ENCODE data around the gene TRIM66. TPM values are rescaled to one million over a fixed set of nuclear protein-coding genes. Genes with fewer than 3 reads are reported as not detected.

Gene TRIM66
- total and polyA plus RNA-seq, 2 of the 8 experiments (the other 6 are each of a cell fraction or from before 2014, with no cell fraction given) = 3.1 to 3.5 TPM

GRCh38 chr11:8658321-8659057 lies 24.0 kb downstream of the TRIM66 start:
- no peak overlapping the region for H3K9ac ChIP-seq (replicated peaks in 1 of 4; ENCODE audit: extremely low read depth in 1 of 4, low read depth in 3 of 4, low read length in 3 of 4)
- no peak overlapping the region for H3K18ac ChIP-seq (ENCODE audit: extremely low read depth, low read length)
- DNase-seq (ENCODE audit: low read depth in 1 of 2, low spot score in 2 of 2) (no peak), FAIRE-seq (no peak)
- no peaks in the 10 kb centered on the region for H4K20me1 ChIP-seq (replicated peaks in 1 of 2; ENCODE audit: control insufficient read depth in 1 of 2, insufficient read depth in 2 of 2, low read length in 2 of 2)
- peak overlapping the region; percentile 71; the same call in 1 of the 2 replicates for H2BK12ac ChIP-seq (ENCODE audit: low read depth, low read length)
- H2BK5ac ChIP-seq (ENCODE audit: low read depth, low read length) = no peak overlapping the region; the same call in 1 of the 2 replicates
- H4K8ac ChIP-seq (ENCODE audit: extremely low read depth, insufficient read depth, low read length) = no peak overlapping the region
- no peak overlapping the region for H3K27ac ChIP-seq (ENCODE audit: low read depth, low read length)
- H2AFZ ChIP-seq (ENCODE audit: low read length) = no peak overlapping the region
- no peaks in the 10 kb centered on the region for H3K9me3 ChIP-seq (ENCODE audit: insufficient read depth in 2 of 2, low read depth in 1 of 2, low read length in 1 of 2)
- WGBS, 2 experiments (ENCODE audit: extremely low coverage in 1 of 2, insufficient coverage in 1 of 2, insufficient read length in 1 of 2, insufficient replicate concordance in 2 of 2, low coverage in 1 of 2, low lambda C conversion rate in 2 of 2, missing lambda C conversion rate in 1 of 2) = 78% methylated on average over 15 of the region's 15 CpGs; no CpG with 5 or more reads in 1 of the 2 experiments
- H2BK20ac ChIP-seq (ENCODE audit: low read length) = no peak overlapping the region
- H2AK5ac ChIP-seq (ENCODE audit: low read depth, low read length) = no peak overlapping the region; the same call in 1 of the 2 replicates
- no peak overlapping the region for H3K14ac ChIP-seq (ENCODE audit: insufficient read length)
- H3K79me1 ChIP-seq (ENCODE audit: low read depth, low read length) = no peaks in the 10 kb centered on the region
- H3K79me2 ChIP-seq (ENCODE audit: control insufficient read depth in 1 of 2, insufficient read depth in 2 of 2, low read length in 2 of 2) = no peaks in the 10 kb centered on the region
- ChIA-PET CTCF (ENCODE audit: partially characterized antibody) (interaction anchor here (0.7 to 3.2 kb wide), 5 partner anchors 9 to 439 kb away, joined by 3 to 12 read pairs (median 4); no protein-coding TSS in a partner anchor), POLR2A (ENCODE audit: partially characterized antibody) (interaction anchor here (0.6 to 11.2 kb wide), 7 partner anchors 9 to 41 kb away, joined by 3 to 143 read pairs (median 3); partner anchors contain the start of genes RPL27A and TRIM66)
- no peak overlapping the region for H2BK120ac ChIP-seq (replicated peaks; ENCODE audit: low read depth, low read length)
- TF ChIP-seq ATF3 (IDR thresholded peaks at IDR 0.05; ENCODE audit: insufficient read depth, low read depth, low read length) = no peak
- TF ChIP-seq CEBPB (IDR thresholded peaks at IDR 0.05; ENCODE audit: low read depth, low read length) = peak; percentile 50; the same call in 1 of the 2 replicates
- no peak for TF ChIP-seq SP4 (IDR thresholded peaks at IDR 0.05; ENCODE audit: low read length)
- peaks cover 0 to 3% (median 0%) of the 10 kb centered on the region in 4 experiments; a peak in 3 of 7 replicates for H3K4me1 ChIP-seq (replicated peaks in 1 of 4; ENCODE audit: control insufficient read depth in 3 of 4, insufficient read depth in 4 of 4, low read length in 3 of 4)
- H3K4ac ChIP-seq (replicated peaks; ENCODE audit: insufficient read length, low read depth, low read length) = no peak overlapping the region
- no peak overlapping the region for H3K23ac ChIP-seq (ENCODE audit: insufficient read length)
- no peak overlapping the region for H3K4me3 ChIP-seq (ENCODE audit: extremely low read depth in 1 of 4, insufficient read depth in 2 of 4, low read depth in 3 of 4, low read length in 4 of 4)
- H3K23me2 ChIP-seq (ENCODE audit: low read depth, low read length) = no peaks in the 10 kb centered on the region
- H4K5ac ChIP-seq (ENCODE audit: insufficient read length, low read depth, low read length) = no peak overlapping the region
- H2BK15ac ChIP-seq (ENCODE audit: low read length) = no peak overlapping the region
- no peak overlapping the region for H3K56ac ChIP-seq (replicated peaks; ENCODE audit: insufficient read length, low read depth, low read length)
- no peak overlapping the region for H4K91ac ChIP-seq (replicated peaks; ENCODE audit: insufficient read length, low read length)
- H3K27me3 ChIP-seq (replicated peaks in 1 of 4; ENCODE audit: control insufficient read depth in 3 of 4, extremely low read depth in 1 of 4, insufficient read depth in 3 of 4, low read length in 3 of 4) = no peaks in the 10 kb centered on the region
- no peaks in the 10 kb centered on the region for H3K36me3 ChIP-seq (ENCODE audit: control insufficient read depth in 2 of 4, insufficient read depth in 4 of 4, low read length in 3 of 4)
- no peak overlapping the region for H3K4me2 ChIP-seq (ENCODE audit: insufficient read depth in 1 of 2, low read depth in 2 of 2, low read length in 2 of 2)
